Spleen (tissue), 11 donors: ENCODE measurements around the gene NIT2. TPM values are rescaled to one million over a fixed set of nuclear protein-coding genes. Genes with fewer than 3 reads are reported as not detected.

ENCODE experiments used
- DNase-seq: peaks from one replicate; pipeline ENCODE4 v3.0.0-alpha.2; 2020
- H3K27ac ChIP-seq, 8 donors: fragments of 200-600 bp; sonication (generic) in 7 of 8; 1 replicate in 4 of 8; 2 replicates in 4 of 8; pipeline versions ENCODE4 v1.5.0 to v1.8.0; 2016 to 2021; ENCODE audit warnings: inconsistent platforms in 4 of 8, mild to moderate bottlenecking in 4 of 8, moderate library complexity in 1 of 8
- H3K27me3 ChIP-seq, 7 donors: fragments of 200-600 bp; sonication (generic) in 6 of 7; replicated peaks in 1 of 7; 1 replicate in 4 of 7; 2 replicates in 3 of 7; pipeline versions ENCODE4 v1.5.0 to v1.8.0; 2016 to 2021; ENCODE audit warnings: inconsistent platforms in 3 of 7, mild to moderate bottlenecking in 1 of 7
- H3K36me3 ChIP-seq, 6 donors: fragments of 200-600 bp; sonication (generic) in 5 of 6; 1 replicate in 4 of 6; 2 replicates in 2 of 6; pipeline versions ENCODE4 v1.5.0 to v1.8.0; 2016 to 2021; ENCODE audit warnings: inconsistent platforms in 2 of 6
- H3K4me1 ChIP-seq, 6 donors: fragments of 200-600 bp; sonication (generic) in 5 of 6; 1 replicate in 3 of 6; 2 replicates in 3 of 6; pipeline versions ENCODE4 v1.5.0 to v1.8.0; 2016 to 2021; ENCODE audit warnings: inconsistent platforms in 3 of 6
- H3K4me3 ChIP-seq, 8 donors: fragments of 200-600 bp; sonication (generic) in 7 of 8; 1 replicate in 4 of 8; 2 replicates in 4 of 8; pipeline versions ENCODE4 v1.5.0 to v1.8.0; 2016 to 2021; ENCODE audit warnings: inconsistent platforms in 4 of 8, mild to moderate bottlenecking in 4 of 8, moderate library complexity in 2 of 8
- H3K9me3 ChIP-seq, 8 donors: fragments of 200-600 bp; sonication (generic) in 7 of 8; 1 replicate in 4 of 8; 2 replicates in 4 of 8; pipeline versions ENCODE4 v1.5.0 to v1.8.0; 2016 to 2021; ENCODE audit warnings: inconsistent platforms in 4 of 8
- CTCF ChIP-seq, 11 experiments: fragments of 200-600 bp in 7 of 11; fragments of 450-650 bp in 4 of 11; sonication (generic) in 4 of 11; IDR thresholded peaks in 8 of 11; conservative IDR thresholded peaks in 3 of 11; 1 replicate in 7 of 11; 2 replicates in 4 of 11; pipeline versions ENCODE4 v1.4.0 to v1.8.0; 2016 to 2021; ENCODE audit warnings: antibody characterized with exemption in 11 of 11, inconsistent platforms in 4 of 11, mild to moderate bottlenecking in 1 of 11
- POLR2A ChIP-seq, 3 donors: fragments of 450-650 bp; IDR thresholded peaks; one replicate each; pipeline ENCODE4 v1.5.1; 2017; ENCODE audit warnings: antibody characterized with exemption in 3 of 3, mild to moderate bottlenecking in 1 of 3
- POLR2AphosphoS5 ChIP-seq, 3 donors: sonication (generic); formaldehyde crosslinking; IDR thresholded peaks; one replicate each; pipeline ENCODE4 v1.5.1; 2017; ENCODE audit warnings: antibody characterized with exemption in 3 of 3
- WGBS, 5 donors: extraction: QIAGEN DNeasy Blood & Tissue Kit in 3 of 5; methylation state at CpG; one replicate each; pipeline versions ENCODE4 v1.1.5 to v1.1.7; 2013 to 2018; 5-methylcytosine and 5-hydroxymethylcytosine counted together
- intact Hi-C: fragments of 100-400 bp; cut with DNase I; formaldehyde crosslinking; loops from one replicate; pipeline ENCODE4 v1.15.0; 2023; ENCODE audit warnings: low total_unique reads
- polyA plus RNA-seq, 3 donors: library from polyadenylated mRNA; stranded (reverse); fragments of 200-250 nt; gene quantifications; one replicate each; pipeline ENCODE4 v1.2.1, GENCODE V29; 2013
- total RNA-seq, 7 donors: library from RNA; depleted of rRNA in 3 of 7; stranded (reverse); fragments of >200 nt in 3 of 7; fragmentation: NEBNext Ultra II Directional in 4 of 7; extraction: Animal tissue kit (Norgen Biotek cat#: 25700) in 4 of 7; gene quantifications; one replicate each; pipeline versions ENCODE4 v1.1.0 to v1.2.1, GENCODE V29; 2016 to 2021
- donor health status: healthy with polysubstance abuse.
- donor health status: DM: no; HTN: no; CAD: no; lungs with moderate emphysema.
- donor health status: DM: no; HTN: no; CAD: no.
- donor health status: Bipolar disorder and iron deficiency.
- donor health status: healthy.
- donor health status: DM: no; HTN: no; CAD: no.
- donor health status: DM: yes; HTN: yes; CAD: no.

The NIT2 gene
- total and polyA plus RNA-seq, 10 donors, result 16.8 to 30.8 (median 24.7) TPM

GRCh38 chr3:100407977-100408532, 73.5 kb downstream of the NIT2 start:
- no peak overlapping the region for H3K4me3 ChIP-seq
- no peaks in the 10 kb centered on the region for H3K27me3 ChIP-seq
- 85 to 98% (median 93%) methylated on average over 2 to 4 of the region's 4 CpGs for WGBS, 5 donors
- H3K4me1 ChIP-seq, result peaks cover 0 to 13% (median 6%) of the 10 kb centered on the region in 6 donors
- DNase-seq, result no peak
- intact Hi-C loops, result loop anchor here (10.0 kb wide), 1 partner anchor 87 kb away; the partner anchor contains the start of gene TMEM45A
- H3K27ac ChIP-seq, result no peak overlapping the region
- H3K36me3 ChIP-seq, result peaks cover 0 to 16% (median 0%) of the 10 kb centered on the region in 6 donors
- H3K9me3 ChIP-seq, result peaks cover 0 to 42% (median 28%) of the 10 kb centered on the region in 8 donors
- no peak for TF ChIP-seq POLR2AphosphoS5 (IDR thresholded peaks at IDR 0.05)
- no peak for TF ChIP-seq POLR2A (IDR thresholded peaks at IDR 0.05)
- TF ChIP-seq CTCF (IDR thresholded peaks at IDR 0.05 in 8 of 11, conservative IDR thresholded peaks at IDR 0.05 in 3 of 11), result no peak

Other genes starting within 250 kb of the NIT2 start
- gene FILIP1L, start 220.3 kb upstream of the NIT2 start, total RNA-seq, result 10 to 100 TPM; 17.6 to 47.7 (median 41.3) TPM
- 10 to 100 TPM; 11.1 to 15.2 (median 14.0) TPM for gene FILIP1L, start 220.3 kb upstream of the NIT2 start, polyA plus RNA-seq
- gene TBC1D23, start 73.8 kb upstream of the NIT2 start, total RNA-seq, result 10 to 100 TPM; 38.3 to 61.4 (median 44.7) TPM
- gene TBC1D23, start 73.8 kb upstream of the NIT2 start, polyA plus RNA-seq, result 10 to 100 TPM; 16.1 to 19.4 (median 18.7) TPM
- 10 to 100 TPM; 28.1 to 37.2 (median 31.5) TPM for gene TOMM70, start 66.3 kb downstream of the NIT2 start, total RNA-seq
- 10 to 100 TPM; 10.6 to 16.3 (median 15.2) TPM for gene TOMM70, start 66.3 kb downstream of the NIT2 start, polyA plus RNA-seq
- 1 to 10 TPM; 1.2 to 2.6 (median 1.6) TPM for gene LNP1, start 66.8 kb downstream of the NIT2 start, total RNA-seq
- gene LNP1, start 66.8 kb downstream of the NIT2 start, polyA plus RNA-seq, result 1 to 10 TPM in 1 of 3 donors, under 1 TPM in 2; 0.52 to 1.5 (median 0.96) TPM
- gene TMEM45A, start 157.9 kb downstream of the NIT2 start, total RNA-seq, result 10 to 100 TPM in 2 of 7 donors, 1 to 10 TPM in 5; 4.4 to 13.4 (median 6.3) TPM
- gene TMEM45A, start 157.9 kb downstream of the NIT2 start, polyA plus RNA-seq, result 1 to 10 TPM; 1.2 to 3.7 (median 1.9) TPM